Transverse colon (tissue), 4 donors: ENCODE data around the gene ARHGAP24.

Experiments used
- CTCF ChIP-seq, 5 experiments: fragments of 200-600 bp in 3 of 5; fragments of 450-650 bp in 2 of 5; sonication (generic) in 3 of 5; IDR thresholded peaks; 1 replicate in 2 of 5; 2 replicates in 3 of 5; pipeline ENCODE4 v1.5.1; 2016 to 2017; ENCODE audit warnings: antibody characterized with exemption in 5 of 5, inconsistent platforms in 3 of 5, mild to moderate bottlenecking in 2 of 5, moderate library complexity in 1 of 5
- EP300 ChIP-seq: sonication (generic); formaldehyde crosslinking; IDR thresholded peaks from one replicate; pipeline ENCODE4 v1.6.1; 2017; ENCODE audit warnings: antibody characterized with exemption, low read depth
- POLR2A ChIP-seq: fragments of 450-650 bp; IDR thresholded peaks from one replicate; pipeline ENCODE4 v1.6.1; 2016; ENCODE audit warnings: antibody characterized with exemption, mild to moderate bottlenecking, moderate library complexity
- POLR2AphosphoS5 ChIP-seq, 3 donors: sonication (generic); formaldehyde crosslinking; IDR thresholded peaks; one replicate each; pipeline ENCODE4 v1.6.1; 2016; ENCODE audit warnings: antibody characterized with exemption in 3 of 3

GRCh38 chr4:85833302-85833701 is 358.4 kb downstream of the ARHGAP24 start:
- TF ChIP-seq CTCF (IDR thresholded peaks at IDR 0.05), result no peak
- no peak for TF ChIP-seq POLR2A
- TF ChIP-seq POLR2AphosphoS5 (IDR thresholded peaks at IDR 0.05), result no peak
- no peak for TF ChIP-seq EP300
